Gastrocnemius medialis (tissue), 4 donors: ENCODE results near the gene DIPK1B. TPM values are rescaled to one million over a fixed set of nuclear protein-coding genes. Genes with fewer than 3 reads are reported as not detected.

Experiments used
- ATAC-seq, 2 donors: fragments of 150-250 bp; one replicate each; pipeline ENCODE4 v1.9.1; 2016
- DNase-seq, 2 donors: peaks; one replicate each; pipeline ENCODE4 v3.0.0-alpha.2; 2019
- H3K27ac ChIP-seq, 4 donors: fragments of 200-600 bp; sonication (generic); 1 replicate in 1 of 4; 2 replicates in 3 of 4; pipeline ENCODE4 v1.5.1; 2016 to 2018; ENCODE audit warnings: mild to moderate bottlenecking in 2 of 4, moderate library complexity in 1 of 4
- H3K27me3 ChIP-seq, 3 donors: fragments of 200-600 bp; sonication (generic) in 2 of 3; 1 replicate in 1 of 3; 2 replicates in 2 of 3; pipeline versions ENCODE4 v1.5.1 to v1.6.0; 2016 to 2019; ENCODE audit warnings: mild to moderate bottlenecking in 1 of 3, moderate library complexity in 1 of 3
- H3K36me3 ChIP-seq, 2 donors: fragments of 200-600 bp; sonication (generic) in 1 of 2; one replicate each; pipeline ENCODE4 v1.5.1; 2017 to 2018
- H3K4me1 ChIP-seq, 2 donors: fragments of 200-600 bp; sonication (generic) in 1 of 2; one replicate each; pipeline ENCODE4 v1.5.1; 2016 to 2017; ENCODE audit warnings: mild to moderate bottlenecking in 2 of 2
- H3K4me3 ChIP-seq, 4 donors: fragments of 200-600 bp; sonication (generic) in 3 of 4; 1 replicate in 1 of 4; 2 replicates in 3 of 4; pipeline ENCODE4 v1.5.1; 2016 to 2019; ENCODE audit warnings: mild to moderate bottlenecking in 2 of 4
- H3K9me3 ChIP-seq, 3 donors: fragments of 200-600 bp; sonication (generic) in 2 of 3; 1 replicate in 1 of 3; 2 replicates in 2 of 3; pipeline ENCODE4 v1.5.1; 2016 to 2019
- CTCF ChIP-seq, 5 experiments: fragments of 450-650 bp in 3 of 5; fragments of 200-600 bp in 2 of 5; sonication (generic) in 2 of 5; IDR thresholded peaks in 4 of 5; conservative IDR thresholded peaks in 1 of 5; 1 replicate in 4 of 5; 2 replicates in 1 of 5; pipeline ENCODE4 v1.5.1; 2016 to 2019; ENCODE audit warnings: antibody characterized with exemption in 5 of 5, mild to moderate bottlenecking in 3 of 5, moderate library complexity in 3 of 5
- POLR2A ChIP-seq, 2 donors: fragments of 450-650 bp; IDR thresholded peaks; one replicate each; pipeline ENCODE4 v1.6.1; 2017; ENCODE audit warnings: antibody characterized with exemption in 2 of 2, mild to moderate bottlenecking in 2 of 2, moderate library complexity in 2 of 2
- in situ Hi-C, 4 donors: fragments of 200-750 bp; cut with MboI; loops; one replicate each; pipeline versions ENCODE4 v1.15.0 to v1.8.0; 2017; ENCODE audit warnings: low sequenced_read_pairs in 4 of 4
- intact Hi-C: fragments of 100-400 bp; cut with DNase I; formaldehyde crosslinking; loops from one replicate; pipeline ENCODE4 v1.15.1; 2023; ENCODE audit warnings: low total_unique reads
- total RNA-seq, 4 donors: library from RNA; depleted of rRNA; stranded (reverse); fragments of >200 nt; gene quantifications; one replicate each; pipeline versions ENCODE4 v1.1.0 to v1.2.3, GENCODE V29; 2016

Gene DIPK1B
- total RNA-seq, 4 donors from 2014 or later, result 1.8 to 4.6 (median 3.8) TPM

GRCh38 chr9:136691316-136692184 lies 20.8 kb upstream of the DIPK1B start:
- Histone ChIP-seq H3K4me1 (peaks cover 28 to 38% of the 10 kb centered on the region in 2 donors), H3K27me3 (peaks cover 0 to 11% (median 2%) of the 10 kb centered on the region in 3 donors), H3K27ac (peak overlapping the region; percentile 88 to 96 (median 94)), H3K9me3 (no peaks in the 10 kb centered on the region), H3K4me3 (no peak overlapping the region), H3K36me3 (no peaks in the 10 kb centered on the region)
- TF ChIP-seq POLR2A (IDR thresholded peaks at IDR 0.05) (peak; percentile 21 to 48), CTCF (IDR thresholded peaks at IDR 0.05 in 4 of 5, conservative IDR thresholded peaks at IDR 0.05 in 1 of 5) (no peak)
- ATAC-seq (no peak), DNase-seq (no peak)
- in situ Hi-C loops, result no loop called here
- intact Hi-C loops, result loop anchor here (2.0 to 5.0 kb wide), 4 partner anchors 49 to 735 kb away; partner anchors contain the start of gene NOTCH1

GRCh38 chr9:136692185-136693134 lies 19.9 kb upstream of the DIPK1B start:
- Histone ChIP-seq H3K27ac (peak overlapping the region in 2 of 4 donors; percentile 88 to 95), H3K9me3 (no peaks in the 10 kb centered on the region), H3K4me3 (no peak overlapping the region), H3K27me3 (peaks cover 0 to 12% (median 2%) of the 10 kb centered on the region in 3 donors), H3K36me3 (no peaks in the 10 kb centered on the region), H3K4me1 (peaks cover 28 to 35% of the 10 kb centered on the region in 2 donors)
- DNase-seq, result no peak
- ATAC-seq, result no peak
- intact Hi-C loops, result loop anchor here (1.0 to 5.0 kb wide), 3 partner anchors 50 to 208 kb away; no protein-coding TSS in a partner anchor
- TF ChIP-seq CTCF (IDR thresholded peaks at IDR 0.05 in 4 of 5, conservative IDR thresholded peaks at IDR 0.05 in 1 of 5), result no peak
- in situ Hi-C loops, result no loop called here

- TF ChIP-seq POLR2A (IDR thresholded peaks at IDR 0.05), result no peak
- TF ChIP-seq CTCF (IDR thresholded peaks at IDR 0.05 in 4 of 5, conservative IDR thresholded peaks at IDR 0.05 in 1 of 5), result no peak
- in situ Hi-C loops (no loop called here), intact Hi-C loops (loop anchor here (1.0 to 5.0 kb wide), 3 partner anchors 51 to 208 kb away; no protein-coding TSS in a partner anchor)
- H3K27ac ChIP-seq, result peak overlapping the region in 3 of 4 donors; percentile 20 to 43 (median 37)
- H3K36me3 ChIP-seq, result no peaks in the 10 kb centered on the region
- peaks cover 0 to 12% (median 2%) of the 10 kb centered on the region in 3 donors for H3K27me3 ChIP-seq
- no peaks in the 10 kb centered on the region for H3K9me3 ChIP-seq
- peaks cover 28 to 29% of the 10 kb centered on the region in 2 donors for H3K4me1 ChIP-seq
- DNase-seq, result no peak
- H3K4me3 ChIP-seq, result no peak overlapping the region
- no peak for ATAC-seq
Observed at GRCh38 chr9:136693135-136693489, 19.3 kb upstream of the DIPK1B start.

- TF ChIP-seq POLR2A (IDR thresholded peaks at IDR 0.05), result no peak
- no peak for TF ChIP-seq CTCF (IDR thresholded peaks at IDR 0.05 in 4 of 5, conservative IDR thresholded peaks at IDR 0.05 in 1 of 5)
- H3K9me3 ChIP-seq, result no peaks in the 10 kb centered on the region
- peak; percentile 49 to 74 for DNase-seq
- peak; percentile 34 to 46 for ATAC-seq
- intact Hi-C loops, result loop anchor here (1.0 to 5.0 kb wide), 3 partner anchors 51 to 209 kb away; no protein-coding TSS in a partner anchor
- peaks cover 24% of the 10 kb centered on the region in 2 donors for H3K4me1 ChIP-seq
- peaks cover 0 to 12% (median 2%) of the 10 kb centered on the region in 3 donors for H3K27me3 ChIP-seq
- no peak overlapping the region for H3K4me3 ChIP-seq
- peak overlapping the region in 3 of 4 donors; percentile 20 to 43 (median 37) for H3K27ac ChIP-seq
- H3K36me3 ChIP-seq, result no peaks in the 10 kb centered on the region
- in situ Hi-C loops, result no loop called here
Observed at GRCh38 chr9:136693490-136694162, 18.7 kb upstream of the DIPK1B start.
